Measurements from ENCODE around the gene CDC42BPB.

Gene CDC42BPB

DNA sequence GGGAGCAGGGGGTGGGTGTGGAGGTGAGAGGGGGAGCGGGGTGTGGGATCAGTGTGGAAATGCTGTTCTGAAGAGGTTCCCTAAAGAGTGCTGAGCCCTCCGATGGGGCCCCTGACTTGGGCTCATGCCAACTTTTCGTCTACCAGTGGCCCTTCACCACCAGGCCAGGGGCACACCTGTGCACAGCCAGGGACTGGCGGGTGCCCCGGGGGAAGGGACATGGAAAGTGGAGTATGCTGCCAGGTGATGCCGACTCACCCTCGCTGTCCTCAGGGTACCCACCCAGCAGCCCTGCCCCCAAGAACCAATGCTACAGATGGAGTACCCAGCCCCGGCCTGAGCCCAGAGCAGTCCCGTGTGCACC, 108.7 kb downstream of the CDC42BPB start:
- TF ChIP-seq, protein P1, sequence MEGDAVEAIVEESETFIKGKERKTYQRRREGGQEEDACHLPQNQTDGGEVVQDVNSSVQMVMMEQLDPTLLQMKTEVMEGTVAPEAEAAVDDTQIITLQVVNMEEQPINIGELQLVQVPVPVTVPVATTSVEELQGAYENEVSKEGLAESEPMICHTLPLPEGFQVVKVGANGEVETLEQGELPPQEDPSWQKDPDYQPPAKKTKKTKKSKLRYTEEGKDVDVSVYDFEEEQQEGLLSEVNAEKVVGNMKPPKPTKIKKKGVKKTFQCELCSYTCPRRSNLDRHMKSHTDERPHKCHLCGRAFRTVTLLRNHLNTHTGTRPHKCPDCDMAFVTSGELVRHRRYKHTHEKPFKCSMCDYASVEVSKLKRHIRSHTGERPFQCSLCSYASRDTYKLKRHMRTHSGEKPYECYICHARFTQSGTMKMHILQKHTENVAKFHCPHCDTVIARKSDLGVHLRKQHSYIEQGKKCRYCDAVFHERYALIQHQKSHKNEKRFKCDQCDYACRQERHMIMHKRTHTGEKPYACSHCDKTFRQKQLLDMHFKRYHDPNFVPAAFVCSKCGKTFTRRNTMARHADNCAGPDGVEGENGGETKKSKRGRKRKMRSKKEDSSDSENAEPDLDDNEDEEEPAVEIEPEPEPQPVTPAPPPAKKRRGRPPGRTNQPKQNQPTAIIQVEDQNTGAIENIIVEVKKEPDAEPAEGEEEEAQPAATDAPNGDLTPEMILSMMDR (IDR thresholded peaks at IDR 0.05; ENCODE audit: low read depth, low read length), result no peak
- H3K4me3 ChIP-seq (ENCODE audit: low read depth, low read length), result no peak overlapping the region

DNA sequence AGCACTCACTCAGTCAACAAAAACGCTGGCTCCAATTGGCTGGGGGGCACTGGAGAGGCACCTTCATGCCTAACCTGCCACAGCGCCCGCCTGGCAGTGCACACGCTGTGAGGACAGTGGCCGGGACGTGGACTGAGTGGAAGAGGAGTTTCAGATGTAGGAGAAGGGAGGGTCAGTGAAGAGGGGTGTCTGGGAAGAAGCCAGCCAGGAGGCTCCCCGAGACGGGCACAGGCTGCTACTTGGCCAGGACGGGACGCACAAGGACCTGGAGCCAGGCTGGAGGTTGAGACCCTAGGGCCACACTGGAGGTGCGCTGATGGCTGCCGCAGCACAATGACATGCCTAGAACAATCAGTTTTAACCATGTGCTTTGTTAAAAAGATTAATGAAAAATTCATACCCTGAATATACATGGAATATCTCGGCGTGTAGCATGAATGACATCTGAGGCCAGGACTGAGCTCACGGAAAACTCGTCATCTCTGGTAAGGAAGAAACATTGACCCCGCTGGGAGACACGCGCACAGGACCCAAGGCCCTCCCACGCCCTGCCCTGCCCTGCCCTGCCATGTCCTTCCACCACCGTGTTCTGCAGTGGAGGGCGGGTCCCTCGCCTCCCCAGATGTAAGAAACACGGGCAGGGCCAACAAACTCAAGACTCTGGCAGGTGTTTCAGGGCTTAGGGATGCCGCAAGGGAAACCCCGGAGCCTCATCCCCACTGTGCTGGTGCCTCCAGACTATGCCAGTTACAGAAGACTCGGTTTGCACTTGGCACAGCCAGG, 109.8 kb downstream of the CDC42BPB start:
- TF ChIP-seq, protein P1 (IDR thresholded peaks at IDR 0.05; ENCODE audit: low read depth, low read length), result no peak
- H3K4me3 ChIP-seq (ENCODE audit: low read depth, low read length), result no peak overlapping the region

DNA sequence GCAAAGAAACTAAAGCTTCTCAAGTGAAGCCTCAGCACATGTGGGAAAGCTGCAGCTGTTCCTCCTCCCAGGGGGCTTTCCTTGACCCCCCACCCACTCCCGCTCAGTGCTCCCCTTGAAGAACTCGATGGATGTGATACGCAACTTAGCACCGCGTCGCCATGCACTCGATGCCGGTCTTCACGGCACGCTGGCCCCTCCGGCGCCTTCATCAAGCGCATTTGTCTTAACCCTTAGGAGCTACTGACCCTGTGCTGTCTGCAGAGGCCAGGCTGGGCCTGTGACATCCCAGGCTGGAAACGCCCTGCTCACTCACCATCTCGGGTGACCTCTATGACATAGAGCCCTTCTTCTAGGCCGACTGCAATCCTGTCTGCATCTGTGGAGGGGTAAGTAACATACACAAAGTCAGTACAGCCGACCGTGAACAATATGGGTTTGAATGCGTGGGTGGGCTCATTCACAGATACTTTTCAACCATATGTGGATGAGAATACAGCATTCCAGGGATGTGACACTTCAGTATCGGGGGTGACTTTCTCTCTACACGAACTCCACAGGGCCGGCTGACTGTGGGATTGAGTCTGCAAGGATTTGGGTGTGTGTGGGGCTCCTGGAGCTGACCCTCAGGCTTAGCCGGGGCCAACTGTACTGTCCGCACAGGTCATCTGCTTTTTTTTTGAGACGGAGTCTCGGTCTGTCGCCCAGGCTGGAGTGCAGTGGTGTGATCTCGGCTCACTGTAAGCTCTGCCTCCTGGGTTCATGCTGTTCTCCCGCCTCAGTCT, 111.8 kb downstream of the CDC42BPB start:
- TF ChIP-seq, protein P1 (IDR thresholded peaks at IDR 0.05; ENCODE audit: low read depth, low read length), result no peak
- no peak overlapping the region for H3K4me3 ChIP-seq (ENCODE audit: low read depth, low read length)

DNA sequence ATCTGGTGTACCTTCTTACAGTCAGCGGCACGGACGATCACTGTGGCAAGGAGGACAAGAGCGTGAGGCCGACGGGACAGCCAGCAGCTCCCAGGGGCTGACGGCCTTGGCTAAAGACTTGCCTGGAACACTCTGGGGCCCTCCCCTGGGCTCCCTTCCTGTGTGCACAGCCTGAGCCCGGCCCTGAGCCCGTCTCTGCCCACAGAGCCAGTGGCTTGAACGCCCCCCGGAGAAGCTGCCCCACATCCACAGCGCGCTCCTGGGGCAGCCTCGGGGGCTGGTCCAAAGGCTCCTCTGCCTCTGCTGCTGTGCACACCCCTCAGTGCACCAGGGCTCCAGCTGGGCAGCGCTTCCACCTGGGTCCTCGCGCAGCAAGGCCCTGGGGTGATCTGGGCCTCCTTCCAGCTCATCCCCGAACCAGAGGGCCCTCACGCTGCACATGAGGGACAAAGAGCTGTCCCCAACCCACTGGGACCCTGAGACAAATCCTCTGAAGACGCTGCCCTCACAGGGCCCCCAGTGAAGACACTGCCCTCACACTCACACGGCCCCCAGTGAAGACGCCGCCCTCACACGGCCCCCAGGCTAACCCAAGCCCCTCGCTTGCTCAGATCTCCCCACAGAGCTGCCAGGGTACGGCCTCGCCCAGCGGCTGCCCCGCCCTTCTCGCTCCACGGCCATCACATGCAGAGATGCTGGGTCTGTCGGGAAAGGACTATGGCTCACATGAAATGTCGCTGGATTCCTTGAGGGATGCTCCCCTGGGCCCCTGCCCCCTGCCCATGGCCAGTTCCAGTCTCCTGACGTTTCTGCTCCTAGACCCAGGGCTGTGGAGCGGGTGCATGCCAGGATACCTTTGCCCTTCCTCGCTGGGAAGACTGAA, 112.7 kb downstream of the CDC42BPB start:
- TF ChIP-seq, protein P1 (IDR thresholded peaks at IDR 0.05; ENCODE audit: low read depth, low read length), result no peak

DNA sequence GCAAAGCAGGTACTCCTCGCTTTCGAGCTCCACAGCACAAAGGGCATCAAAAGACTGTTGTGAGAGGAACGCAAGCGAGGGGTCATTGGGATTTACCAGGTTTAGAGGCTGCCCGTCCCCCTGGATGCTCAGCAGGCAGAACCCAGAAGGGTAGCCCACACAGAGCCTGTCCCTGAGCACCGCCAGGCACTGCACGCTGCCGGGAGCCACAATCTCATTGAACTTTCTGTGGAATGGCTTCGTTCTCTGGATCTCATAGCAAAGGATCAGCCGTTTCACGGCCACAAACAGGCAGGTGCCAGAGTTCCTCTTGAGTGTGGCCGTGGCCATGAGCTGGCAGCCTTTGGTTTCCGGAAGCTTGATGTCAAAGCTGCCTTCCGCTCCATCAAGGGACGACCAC, 113.4 kb downstream of the CDC42BPB start:
- no peak overlapping the region for H3K4me3 ChIP-seq (ENCODE audit: low read depth, low read length)
- TF ChIP-seq, protein P1 (IDR thresholded peaks at IDR 0.05; ENCODE audit: low read depth, low read length), result no peak

More for the DNA sequence above, 112.7 kb downstream of the CDC42BPB start:
- no peak overlapping the region for H3K4me3 ChIP-seq (ENCODE audit: low read depth, low read length)

DNA sequence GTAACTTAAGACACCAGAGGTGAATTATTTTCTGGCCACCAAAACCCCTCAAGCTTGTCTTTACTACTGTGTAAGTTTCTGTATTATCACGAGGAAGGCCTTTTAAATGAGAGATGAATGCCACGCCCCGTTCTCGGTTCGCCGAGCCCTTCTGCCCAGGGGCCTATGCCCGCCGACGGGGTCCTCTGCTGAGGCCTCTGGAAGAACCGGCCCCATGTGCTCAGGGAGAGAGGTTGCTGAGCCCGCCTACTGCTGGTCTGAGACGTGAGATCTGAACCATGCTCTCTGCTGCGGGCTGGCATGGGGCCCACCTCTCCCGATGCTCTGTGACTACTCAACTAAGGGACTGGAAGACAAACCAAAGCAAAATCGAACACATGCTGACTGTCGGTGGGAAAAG, 113.9 kb downstream of the CDC42BPB start:
- no peak overlapping the region for H3K4me3 ChIP-seq (ENCODE audit: low read depth, low read length)
- TF ChIP-seq, protein P1 (IDR thresholded peaks at IDR 0.05; ENCODE audit: low read depth, low read length), result no peak

Data from WI38 (cell line).